D721Med (cell line): ENCODE results near the gene EEF1E1.

Source experiments
- DNase-seq: peaks from one replicate; pipeline ENCODE4 v3.0.0; 2011; ENCODE audit warnings: low spot score; ENCODE audit not compliant: insufficient read length
- FAIRE-seq: peaks from 2 replicates; lab custom pipeline; 2011; peaks lifted over from hg19 to GRCh38; lab: Jason Lieb, UNC
- CTCF ChIP-seq: IDR thresholded peaks from 2 replicates; pipeline ENCODE4 v1.5.1; 2012; ENCODE audit warnings: mild to moderate bottlenecking, control low read depth; ENCODE audit not compliant: insufficient read depth; ENCODE audit errors: missing control alignments

The EEF1E1 gene

GRCh38 chr6:8131265-8131897 lies 29.0 kb upstream of the EEF1E1 start:
- peak; percentile 74 for TF ChIP-seq CTCF
- DNase-seq (no peak), FAIRE-seq (no peak)

- TF ChIP-seq CTCF: no peak
- DNase-seq (no peak), FAIRE-seq (no peak)
These were observed 28.1 kb upstream of the EEF1E1 start for GRCh38 chr6:8130399-8130798.

GRCh38 chr6:8123236-8123635 lies 20.9 kb upstream of the EEF1E1 start:
- TF ChIP-seq CTCF: no peak
- no peak for DNase-seq
- no peak for FAIRE-seq

GRCh38 chr6:8114956-8115355 lies 12.6 kb upstream of the EEF1E1 start:
- no peak for TF ChIP-seq CTCF

GRCh38 chr6:8113131-8113654 lies 10.8 kb upstream of the EEF1E1 start:
- DNase-seq: no peak
- TF ChIP-seq CTCF: no peak
- no peak for FAIRE-seq

More at GRCh38 chr6:8114956-8115355, 12.6 kb upstream of the EEF1E1 start:
- DNase-seq: no peak
- FAIRE-seq: no peak

- DNase-seq (no peak), FAIRE-seq (no peak)
- TF ChIP-seq CTCF: no peak
These were observed 8.4 kb upstream of the EEF1E1 start for GRCh38 chr6:8110725-8111124.

GRCh38 chr6:8110117-8110721 lies 7.9 kb upstream of the EEF1E1 start:
- FAIRE-seq (no peak), DNase-seq (no peak)
- TF ChIP-seq CTCF: no peak
